ENCODE data around the gene LHX3. TPM values are rescaled to one million over a fixed set of nuclear protein-coding genes. Genes with fewer than 3 reads are reported as not detected.

Gene LHX3
- total RNA-seq, 1 donor from 2014 or later: not detected

DNA sequence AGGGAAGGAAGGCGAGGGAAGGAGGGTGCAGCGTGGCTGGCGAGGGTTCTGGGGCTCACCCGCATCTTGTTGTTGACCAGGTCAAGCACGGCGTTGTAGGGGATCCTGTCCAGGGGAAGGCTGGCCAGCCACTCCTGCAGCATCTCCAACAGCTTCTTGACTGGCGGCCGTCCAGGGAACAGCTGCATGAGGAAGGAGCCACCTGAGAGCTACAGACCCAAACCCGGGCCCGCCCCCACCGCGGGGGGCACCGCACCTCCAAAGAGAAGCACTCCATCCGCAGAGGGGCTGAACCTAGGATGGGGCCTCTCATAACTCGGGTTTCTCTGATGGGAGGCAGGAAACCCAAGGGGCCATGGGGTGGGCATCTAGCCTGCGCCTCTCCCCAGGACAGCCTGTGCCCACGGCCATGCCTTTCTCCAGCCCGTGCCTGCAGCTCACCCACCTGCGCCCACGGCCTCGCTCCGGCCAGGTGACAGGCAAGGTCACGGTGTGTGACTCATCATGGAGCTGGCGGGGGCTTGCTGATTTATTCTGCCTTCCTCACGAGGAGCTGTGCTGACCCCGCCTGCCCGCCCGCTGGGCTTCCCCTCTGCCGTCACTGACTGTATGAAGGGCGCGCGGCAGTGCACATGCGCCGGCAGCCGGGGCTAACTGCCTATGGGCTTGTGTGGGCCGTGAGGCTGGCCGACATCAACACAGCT, 11.8 kb upstream of the LHX3 start:
- Histone ChIP-seq H3K4me1 (no peaks in the 10 kb centered on the region), H3K27me3 (ENCODE audit: low read depth) (no peaks in the 10 kb centered on the region), H3K4me3 (no peak overlapping the region), H3K36me3 (peaks cover 78% of the 10 kb centered on the region), H3K27ac (replicated peaks) (no peak overlapping the region), H3K9me3 (replicated peaks) (no peaks in the 10 kb centered on the region)
- DNase-seq: no peak
- intact Hi-C loops (cut with micrococcal nuclease): no loop called here
- TF ChIP-seq, protein P1, sequence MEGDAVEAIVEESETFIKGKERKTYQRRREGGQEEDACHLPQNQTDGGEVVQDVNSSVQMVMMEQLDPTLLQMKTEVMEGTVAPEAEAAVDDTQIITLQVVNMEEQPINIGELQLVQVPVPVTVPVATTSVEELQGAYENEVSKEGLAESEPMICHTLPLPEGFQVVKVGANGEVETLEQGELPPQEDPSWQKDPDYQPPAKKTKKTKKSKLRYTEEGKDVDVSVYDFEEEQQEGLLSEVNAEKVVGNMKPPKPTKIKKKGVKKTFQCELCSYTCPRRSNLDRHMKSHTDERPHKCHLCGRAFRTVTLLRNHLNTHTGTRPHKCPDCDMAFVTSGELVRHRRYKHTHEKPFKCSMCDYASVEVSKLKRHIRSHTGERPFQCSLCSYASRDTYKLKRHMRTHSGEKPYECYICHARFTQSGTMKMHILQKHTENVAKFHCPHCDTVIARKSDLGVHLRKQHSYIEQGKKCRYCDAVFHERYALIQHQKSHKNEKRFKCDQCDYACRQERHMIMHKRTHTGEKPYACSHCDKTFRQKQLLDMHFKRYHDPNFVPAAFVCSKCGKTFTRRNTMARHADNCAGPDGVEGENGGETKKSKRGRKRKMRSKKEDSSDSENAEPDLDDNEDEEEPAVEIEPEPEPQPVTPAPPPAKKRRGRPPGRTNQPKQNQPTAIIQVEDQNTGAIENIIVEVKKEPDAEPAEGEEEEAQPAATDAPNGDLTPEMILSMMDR (IDR thresholded peaks at IDR 0.05; ENCODE audit: borderline replicate concordance): no peak

DNA sequence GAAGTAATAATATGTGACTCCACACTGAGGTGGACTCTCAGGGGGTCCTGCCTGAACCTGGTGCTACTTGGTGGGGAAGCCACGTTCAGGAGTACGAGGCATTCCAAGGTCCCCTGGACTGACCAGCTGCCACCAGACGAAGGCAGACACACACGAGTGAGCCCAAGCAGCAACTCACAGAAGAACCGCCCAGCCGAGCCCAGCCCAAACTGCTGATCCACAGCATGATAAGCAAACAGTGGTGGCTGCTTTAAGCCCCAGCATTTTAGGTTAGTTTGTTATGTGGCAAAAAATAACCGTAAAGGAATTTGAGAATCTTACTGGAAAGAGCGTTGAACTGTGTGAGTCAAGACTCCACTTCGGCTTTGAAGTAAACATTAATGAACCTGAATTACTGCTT, 8.8 kb upstream of the LHX3 start:
- Histone ChIP-seq H3K27ac (replicated peaks) (no peak overlapping the region), H3K4me3 (no peak overlapping the region), H3K36me3 (peaks cover 93% of the 10 kb centered on the region), H3K9me3 (replicated peaks) (no peaks in the 10 kb centered on the region), H3K27me3 (ENCODE audit: low read depth) (no peaks in the 10 kb centered on the region), H3K4me1 (no peaks in the 10 kb centered on the region)
- intact Hi-C loops (cut with micrococcal nuclease): no loop called here
- no peak for DNase-seq
- TF ChIP-seq, protein P1 (IDR thresholded peaks at IDR 0.05; ENCODE audit: borderline replicate concordance): no peak

DNA sequence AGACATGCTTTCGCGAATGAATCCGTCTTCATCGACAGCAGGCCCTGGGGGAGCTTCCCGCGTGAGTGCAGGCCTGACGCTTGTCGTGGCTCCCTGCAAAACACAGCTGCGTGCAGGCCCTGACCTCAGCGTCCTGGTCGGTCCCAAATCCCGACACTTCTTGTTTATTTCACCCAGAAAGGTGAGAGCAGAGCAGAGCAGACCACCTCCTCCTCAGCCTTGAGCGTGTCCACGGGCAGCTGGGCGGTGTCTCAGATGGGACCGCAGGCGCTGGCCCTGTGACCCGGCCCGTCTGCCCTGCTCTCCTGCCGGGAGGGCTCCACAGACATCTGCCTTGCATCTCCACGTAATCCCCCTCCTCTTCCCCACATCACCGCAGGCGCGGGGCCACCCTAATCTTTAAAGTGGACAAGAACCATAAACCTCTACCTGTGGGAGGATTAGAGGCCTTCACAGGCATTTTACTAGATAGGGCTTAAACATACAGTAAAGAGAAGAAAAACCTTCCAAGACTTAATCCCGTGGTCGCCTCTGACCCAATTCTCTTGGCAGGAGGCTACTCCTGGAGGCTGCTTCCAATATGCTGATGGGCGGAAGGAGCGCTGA, 7.5 kb upstream of the LHX3 start:
- H3K4me3 ChIP-seq: no peak overlapping the region
- no peak for DNase-seq
- no peaks in the 10 kb centered on the region for H3K27me3 ChIP-seq (ENCODE audit: low read depth)
- no peaks in the 10 kb centered on the region for H3K9me3 ChIP-seq (replicated peaks)
- no peaks in the 10 kb centered on the region for H3K4me1 ChIP-seq
- H3K36me3 ChIP-seq: peaks cover 84% of the 10 kb centered on the region
- intact Hi-C loops (cut with micrococcal nuclease): no loop called here
- TF ChIP-seq, protein P1 (IDR thresholded peaks at IDR 0.05; ENCODE audit: borderline replicate concordance): no peak
- no peak overlapping the region for H3K27ac ChIP-seq (replicated peaks)

DNA sequence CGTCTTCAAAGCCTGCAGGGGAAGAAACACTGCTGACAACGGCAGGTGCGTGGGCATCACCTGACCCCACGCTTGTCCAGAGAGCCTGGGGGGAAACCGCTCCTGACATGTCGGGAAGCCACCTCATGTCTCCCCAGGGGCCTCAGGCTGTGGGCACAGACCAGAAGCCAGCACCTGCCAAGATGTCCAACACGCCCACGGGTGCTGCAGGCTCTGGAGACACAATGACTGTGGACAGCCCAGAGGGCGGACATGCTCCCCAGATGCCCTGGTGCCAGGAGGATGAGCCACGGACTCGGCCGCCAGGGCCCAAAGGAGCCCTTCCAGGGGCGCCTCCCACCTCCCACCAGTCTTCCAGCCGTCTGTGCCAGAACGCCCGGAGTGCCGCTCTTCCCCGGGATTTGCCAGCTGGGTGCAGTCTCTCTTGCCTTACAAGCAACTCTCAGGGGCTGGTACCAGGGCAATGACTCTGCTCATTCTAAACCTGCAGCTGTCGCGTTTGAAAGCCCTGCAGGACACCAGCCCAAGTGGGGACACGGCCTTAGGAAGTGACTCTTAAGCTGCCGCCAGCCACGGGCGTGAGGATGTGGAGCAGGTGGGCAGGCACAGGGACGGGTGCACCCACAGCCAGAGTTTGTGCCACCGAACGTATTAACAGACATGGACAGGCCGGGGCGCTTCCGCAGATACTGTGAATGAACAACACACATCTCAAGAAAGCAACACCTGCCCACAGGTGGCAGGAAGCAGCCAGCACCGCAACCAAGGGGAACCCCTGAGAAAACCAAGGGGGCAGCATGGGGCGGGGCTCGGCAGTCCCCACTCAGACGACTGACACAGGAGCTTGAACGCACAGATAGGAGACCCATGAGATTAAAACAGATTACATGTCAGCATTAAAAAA, 6.8 kb upstream of the LHX3 start:
- intact Hi-C loops (cut with micrococcal nuclease): no loop called here
- TF ChIP-seq, protein P1 (IDR thresholded peaks at IDR 0.05; ENCODE audit: borderline replicate concordance): no peak
- Histone ChIP-seq H3K9me3 (replicated peaks) (no peaks in the 10 kb centered on the region), H3K4me3 (no peak overlapping the region), H3K36me3 (peaks cover 77% of the 10 kb centered on the region), H3K4me1 (no peaks in the 10 kb centered on the region), H3K27me3 (ENCODE audit: low read depth) (no peaks in the 10 kb centered on the region), H3K27ac (replicated peaks) (no peak overlapping the region)
- DNase-seq: no peak

DNA sequence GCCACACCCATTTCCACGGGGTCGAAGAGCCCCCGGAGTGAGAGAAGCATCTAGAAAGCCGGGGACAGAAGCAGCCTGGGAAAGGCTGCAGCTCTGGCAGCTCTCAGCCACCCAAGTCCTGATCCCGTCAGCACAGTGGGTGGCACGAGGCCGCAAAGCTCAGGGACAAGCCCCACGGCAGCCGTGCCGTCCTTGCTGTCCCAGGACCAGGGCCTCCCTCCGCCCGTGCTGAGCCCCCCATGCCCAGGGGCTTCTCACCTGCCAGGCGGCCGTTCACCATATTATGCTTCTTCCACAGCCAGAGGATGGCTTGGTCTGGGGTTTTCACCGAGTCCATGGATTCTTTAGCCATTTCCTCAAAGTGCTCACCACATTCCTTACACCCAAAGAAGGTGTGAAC, 6.1 kb upstream of the LHX3 start:
- H3K36me3 ChIP-seq: peaks cover 70% of the 10 kb centered on the region

More for the DNA sequence above, 6.1 kb upstream of the LHX3 start:
- Histone ChIP-seq H3K4me1 (no peaks in the 10 kb centered on the region), H3K27me3 (ENCODE audit: low read depth) (no peaks in the 10 kb centered on the region), H3K4me3 (no peak overlapping the region), H3K9me3 (replicated peaks) (no peaks in the 10 kb centered on the region), H3K27ac (replicated peaks) (no peak overlapping the region)
- TF ChIP-seq, protein P1 (IDR thresholded peaks at IDR 0.05; ENCODE audit: borderline replicate concordance): no peak
- no peak for DNase-seq
- intact Hi-C loops (cut with micrococcal nuclease): no loop called here

Data from left ventricle myocardium inferior (tissue), 1 donor.